Nephron (organoid): ENCODE data around the gene RTN4.

Experiments used
- H3K27ac Mint-ChIP-seq, 3 experiments: 2 replicates each; pipeline ENCODE4 v1.8.0; 2020; ENCODE audit warnings: mixed read lengths in 3 of 3, mild to moderate bottlenecking in 2 of 3, moderate library complexity in 1 of 3
- H3K27me3 Mint-ChIP-seq: 2 replicates; pipeline ENCODE4 v1.8.0; 2021; ENCODE audit warnings: low read depth, mild to moderate bottlenecking, moderate library complexity, mixed read lengths
- H3K36me3 Mint-ChIP-seq: 2 replicates; pipeline ENCODE4 v1.8.0; 2020; ENCODE audit warnings: low read depth, mixed read lengths
- H3K4me1 Mint-ChIP-seq: 2 replicates; pipeline ENCODE4 v1.8.0; 2020; ENCODE audit warnings: mixed read lengths
- H3K4me3 Mint-ChIP-seq, 3 experiments: 2 replicates each; pipeline ENCODE4 v1.8.0; 2020; ENCODE audit warnings: mild to moderate bottlenecking in 3 of 3, mixed read lengths in 3 of 3, moderate library complexity in 2 of 3
- H3K9me3 Mint-ChIP-seq: 2 replicates; pipeline ENCODE4 v1.8.0; 2020; ENCODE audit warnings: mixed read lengths
- CTCF ChIP-seq, 3 experiments: fragments of 200-600 bp; sonication (generic); IDR thresholded peaks; one replicate each; pipeline ENCODE4 v1.5.0; 2021; ENCODE audit warnings: antibody characterized with exemption in 3 of 3; ENCODE audit not compliant: unreplicated experiment in 3 of 3

RTN4 gene

DNA sequence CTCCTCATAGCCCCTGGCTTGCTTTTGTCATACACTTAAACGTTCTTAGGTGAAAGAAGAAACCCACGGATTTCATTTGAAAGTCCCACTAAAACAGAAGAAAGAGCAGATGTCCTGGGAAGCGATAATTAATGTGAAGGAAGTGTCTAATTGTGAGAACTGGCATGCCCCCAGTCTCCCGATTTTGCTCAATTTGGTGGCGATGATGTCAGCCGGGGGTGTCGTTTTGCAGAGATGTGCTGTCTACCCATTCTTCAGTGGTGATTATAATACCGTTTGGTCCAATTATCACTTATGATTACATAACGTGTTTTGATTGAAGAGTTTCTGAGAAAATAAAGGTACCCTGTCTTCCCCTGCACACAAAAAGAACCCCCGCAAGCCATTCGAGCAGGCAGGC, 103.1 kb downstream of the RTN4 start:
- Mint-ChIP-seq H3K4me3 (no peak overlapping the region), H3K27ac (no peak overlapping the region), H3K4me1 (peaks cover 16% of the 10 kb centered on the region), H3K36me3 (no peaks in the 10 kb centered on the region), H3K27me3 (no peaks in the 10 kb centered on the region), H3K9me3 (peaks cover 3% of the 10 kb centered on the region)
- TF ChIP-seq CTCF (IDR thresholded peaks at IDR 0.05; ENCODE audit: unreplicated experiment in 3 of 3) = no peak

DNA sequence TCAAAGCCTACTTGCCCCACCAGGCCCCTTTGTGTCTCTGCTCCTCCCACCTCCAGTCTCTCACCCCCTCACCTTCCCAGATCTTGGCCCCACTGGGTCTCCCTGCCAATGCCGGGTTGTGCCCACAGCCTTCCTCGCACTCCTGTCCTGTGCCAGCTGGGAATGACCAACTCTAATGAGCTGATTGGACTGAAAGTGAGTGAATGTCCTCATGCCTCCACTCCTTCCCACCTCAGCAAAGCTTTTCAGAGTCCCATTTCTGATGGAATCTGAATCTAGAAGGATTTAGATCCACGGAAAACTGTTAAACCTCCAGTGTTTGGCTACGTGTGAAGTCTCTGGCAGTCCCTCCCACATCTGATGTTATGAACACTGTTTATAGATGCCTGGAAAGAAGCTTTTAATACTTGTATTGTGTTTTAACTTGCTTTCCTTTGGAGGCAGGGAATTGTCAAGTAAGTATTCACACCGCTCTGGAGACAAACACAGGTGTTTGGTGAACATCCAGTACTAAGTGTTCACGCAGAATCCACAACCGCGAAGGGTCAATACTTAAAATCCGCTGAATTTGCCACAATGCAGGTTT, 103.9 kb downstream of the RTN4 start:
- peak overlapping the region in 1 of 3 experiments; percentile 41 for H3K27ac Mint-ChIP-seq
- H3K36me3 Mint-ChIP-seq = no peaks in the 10 kb centered on the region
- peaks cover 3% of the 10 kb centered on the region for H3K9me3 Mint-ChIP-seq
- H3K4me1 Mint-ChIP-seq = peaks cover 16% of the 10 kb centered on the region
- TF ChIP-seq CTCF (IDR thresholded peaks at IDR 0.05; ENCODE audit: unreplicated experiment in 3 of 3) = no peak
- H3K27me3 Mint-ChIP-seq = no peaks in the 10 kb centered on the region
- no peak overlapping the region for H3K4me3 Mint-ChIP-seq

- no peak overlapping the region for H3K4me3 Mint-ChIP-seq
- no peaks in the 10 kb centered on the region for H3K27me3 Mint-ChIP-seq
- H3K27ac Mint-ChIP-seq = peak overlapping the region in 2 of 3 experiments; percentile 22 to 41
- H3K36me3 Mint-ChIP-seq = no peaks in the 10 kb centered on the region
- peaks cover 16% of the 10 kb centered on the region for H3K4me1 Mint-ChIP-seq
- TF ChIP-seq CTCF (IDR thresholded peaks at IDR 0.05; ENCODE audit: unreplicated experiment in 3 of 3) = no peak
- H3K9me3 Mint-ChIP-seq = peaks cover 3% of the 10 kb centered on the region
Measured at GRCh38 chr2:54945391-54946219, 104.6 kb downstream of the RTN4 start.

DNA sequence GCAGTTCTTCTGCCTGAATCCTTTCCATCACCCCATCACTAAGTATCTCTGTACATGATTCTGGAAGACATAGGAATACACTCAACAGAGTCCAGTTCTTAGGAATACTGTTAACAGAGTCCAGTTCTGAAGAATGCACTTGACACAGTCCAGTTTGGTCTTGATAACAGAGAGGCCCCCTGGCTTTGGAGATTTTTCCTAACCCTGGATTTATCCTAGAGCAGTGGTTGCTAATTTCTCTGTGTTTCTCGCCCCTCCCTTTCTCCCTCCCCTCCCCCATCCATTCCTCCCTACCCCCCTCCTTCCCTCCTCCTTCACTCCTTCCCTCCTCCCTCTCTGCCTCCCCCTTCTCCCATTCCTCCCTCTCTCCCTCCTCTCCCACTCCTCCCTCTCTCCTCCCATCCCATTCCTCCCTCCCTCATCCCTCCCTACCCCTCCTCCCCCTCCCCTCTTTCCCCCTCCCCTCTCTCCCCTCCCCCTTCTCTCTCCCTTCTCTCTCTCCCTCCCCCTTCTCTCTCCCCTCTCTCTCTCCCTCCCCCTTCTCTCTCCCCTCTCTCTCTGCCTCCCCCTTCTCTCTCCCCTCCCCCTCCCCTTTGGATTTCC, 105.4 kb downstream of the RTN4 start:
- no peak overlapping the region for H3K27ac Mint-ChIP-seq
- no peak overlapping the region for H3K4me3 Mint-ChIP-seq
- no peaks in the 10 kb centered on the region for H3K36me3 Mint-ChIP-seq
- no peaks in the 10 kb centered on the region for H3K27me3 Mint-ChIP-seq
- TF ChIP-seq CTCF (IDR thresholded peaks at IDR 0.05; ENCODE audit: unreplicated experiment in 3 of 3) = no peak
- peaks cover 3% of the 10 kb centered on the region for H3K9me3 Mint-ChIP-seq
- H3K4me1 Mint-ChIP-seq = peaks cover 16% of the 10 kb centered on the region

- H3K9me3 Mint-ChIP-seq = peaks cover 13% of the 10 kb centered on the region
- H3K27me3 Mint-ChIP-seq = no peaks in the 10 kb centered on the region
- TF ChIP-seq CTCF (IDR thresholded peaks at IDR 0.05; ENCODE audit: unreplicated experiment in 3 of 3) = no peak
- no peak overlapping the region for H3K27ac Mint-ChIP-seq
- H3K4me1 Mint-ChIP-seq = peaks cover 21% of the 10 kb centered on the region
- no peak overlapping the region for H3K4me3 Mint-ChIP-seq
- no peaks in the 10 kb centered on the region for H3K36me3 Mint-ChIP-seq
Measured at GRCh38 chr2:54942373-54942772, 107.9 kb downstream of the RTN4 start.
